Gastrocnemius medialis (tissue), 4 donors: Measurements from ENCODE around the gene ADD3. TPM values are rescaled to one million over a fixed set of nuclear protein-coding genes. Genes with fewer than 3 reads are reported as not detected.
"Not testable (repeated sequence)": the region's sequence is repeated elsewhere in the genome, so short reads cannot be mapped to it uniquely, and the experiment has no call there.

Source experiments
- ATAC-seq, 2 donors: fragments of 150-250 bp; one replicate each; pipeline ENCODE4 v1.9.1; 2016
- DNase-seq, 2 donors: peaks; one replicate each; pipeline ENCODE4 v3.0.0-alpha.2; 2019
- H3K27ac ChIP-seq, 4 donors: fragments of 200-600 bp; sonication (generic); 1 replicate in 1 of 4; 2 replicates in 3 of 4; pipeline ENCODE4 v1.5.1; 2016 to 2018; ENCODE audit warnings: mild to moderate bottlenecking in 2 of 4, moderate library complexity in 1 of 4
- H3K27me3 ChIP-seq, 3 donors: fragments of 200-600 bp; sonication (generic) in 2 of 3; 1 replicate in 1 of 3; 2 replicates in 2 of 3; pipeline versions ENCODE4 v1.5.1 to v1.6.0; 2016 to 2019; ENCODE audit warnings: mild to moderate bottlenecking in 1 of 3, moderate library complexity in 1 of 3
- H3K36me3 ChIP-seq, 2 donors: fragments of 200-600 bp; sonication (generic) in 1 of 2; one replicate each; pipeline ENCODE4 v1.5.1; 2017 to 2018
- H3K4me1 ChIP-seq, 2 donors: fragments of 200-600 bp; sonication (generic) in 1 of 2; one replicate each; pipeline ENCODE4 v1.5.1; 2016 to 2017; ENCODE audit warnings: mild to moderate bottlenecking in 2 of 2
- H3K4me3 ChIP-seq, 4 donors: fragments of 200-600 bp; sonication (generic) in 3 of 4; 1 replicate in 1 of 4; 2 replicates in 3 of 4; pipeline ENCODE4 v1.5.1; 2016 to 2019; ENCODE audit warnings: mild to moderate bottlenecking in 2 of 4
- H3K9me3 ChIP-seq, 3 donors: fragments of 200-600 bp; sonication (generic) in 2 of 3; 1 replicate in 1 of 3; 2 replicates in 2 of 3; pipeline ENCODE4 v1.5.1; 2016 to 2019
- POLR2A ChIP-seq, 2 donors: fragments of 450-650 bp; IDR thresholded peaks; one replicate each; pipeline ENCODE4 v1.6.1; 2017; ENCODE audit warnings: antibody characterized with exemption in 2 of 2, mild to moderate bottlenecking in 2 of 2, moderate library complexity in 2 of 2
- in situ Hi-C, 4 donors: fragments of 200-750 bp; cut with MboI; loops; one replicate each; pipeline versions ENCODE4 v1.15.0 to v1.8.0; 2017; ENCODE audit warnings: low sequenced_read_pairs in 4 of 4
- intact Hi-C: fragments of 100-400 bp; cut with DNase I; formaldehyde crosslinking; loops from one replicate; pipeline ENCODE4 v1.15.1; 2023; ENCODE audit warnings: low total_unique reads
- total RNA-seq, 4 donors: library from RNA; depleted of rRNA; stranded (reverse); fragments of >200 nt; gene quantifications; one replicate each; pipeline versions ENCODE4 v1.1.0 to v1.2.3, GENCODE V29; 2016
- TF ChIP-seq, protein P1 (sequence below), 5 experiments: fragments of 450-650 bp in 3 of 5; fragments of 200-600 bp in 2 of 5; sonication (generic) in 2 of 5; IDR thresholded peaks in 4 of 5; conservative IDR thresholded peaks in 1 of 5; 1 replicate in 4 of 5; 2 replicates in 1 of 5; pipeline ENCODE4 v1.5.1; 2016 to 2019; ENCODE audit warnings: antibody characterized with exemption in 5 of 5, mild to moderate bottlenecking in 3 of 5, moderate library complexity in 3 of 5

The ADD3 gene
- total RNA-seq, 4 donors from 2014 or later = 16.0 to 31.3 (median 18.4) TPM

DNA sequence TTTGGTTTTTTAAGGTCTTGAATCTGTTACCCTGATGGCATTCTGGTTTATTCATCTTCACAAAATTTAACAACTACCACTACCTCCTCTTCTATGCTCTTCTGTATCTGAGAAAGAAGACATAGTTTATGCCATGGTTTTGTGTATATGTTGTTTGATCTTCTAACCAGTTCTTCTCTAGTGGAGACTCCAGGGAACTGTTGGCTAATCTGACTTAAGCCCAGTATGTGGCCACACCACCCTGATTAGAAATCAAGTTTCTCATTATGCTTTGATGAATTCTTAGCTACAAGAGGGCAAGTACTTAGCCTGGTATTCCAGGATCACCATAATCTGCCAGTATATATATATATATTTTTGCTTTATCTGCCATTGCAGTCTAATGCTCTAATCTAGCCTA is 100.1 kb downstream of the ADD3 start:
- ATAC-seq = no peak
- TF ChIP-seq, protein P1, sequence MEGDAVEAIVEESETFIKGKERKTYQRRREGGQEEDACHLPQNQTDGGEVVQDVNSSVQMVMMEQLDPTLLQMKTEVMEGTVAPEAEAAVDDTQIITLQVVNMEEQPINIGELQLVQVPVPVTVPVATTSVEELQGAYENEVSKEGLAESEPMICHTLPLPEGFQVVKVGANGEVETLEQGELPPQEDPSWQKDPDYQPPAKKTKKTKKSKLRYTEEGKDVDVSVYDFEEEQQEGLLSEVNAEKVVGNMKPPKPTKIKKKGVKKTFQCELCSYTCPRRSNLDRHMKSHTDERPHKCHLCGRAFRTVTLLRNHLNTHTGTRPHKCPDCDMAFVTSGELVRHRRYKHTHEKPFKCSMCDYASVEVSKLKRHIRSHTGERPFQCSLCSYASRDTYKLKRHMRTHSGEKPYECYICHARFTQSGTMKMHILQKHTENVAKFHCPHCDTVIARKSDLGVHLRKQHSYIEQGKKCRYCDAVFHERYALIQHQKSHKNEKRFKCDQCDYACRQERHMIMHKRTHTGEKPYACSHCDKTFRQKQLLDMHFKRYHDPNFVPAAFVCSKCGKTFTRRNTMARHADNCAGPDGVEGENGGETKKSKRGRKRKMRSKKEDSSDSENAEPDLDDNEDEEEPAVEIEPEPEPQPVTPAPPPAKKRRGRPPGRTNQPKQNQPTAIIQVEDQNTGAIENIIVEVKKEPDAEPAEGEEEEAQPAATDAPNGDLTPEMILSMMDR (IDR thresholded peaks at IDR 0.05 in 4 of 5, conservative IDR thresholded peaks at IDR 0.05 in 1 of 5) = no peak
- TF ChIP-seq POLR2A (IDR thresholded peaks at IDR 0.05) = no peak
- Histone ChIP-seq H3K27me3 (no peaks in the 10 kb centered on the region), H3K9me3 (no peaks in the 10 kb centered on the region), H3K27ac (no peak overlapping the region), H3K36me3 (no peaks in the 10 kb centered on the region), H3K4me3 (no peak overlapping the region), H3K4me1 (no peaks in the 10 kb centered on the region)
- intact Hi-C loops (no loop called here), in situ Hi-C loops (no loop called here)
- DNase-seq = no peak

DNA sequence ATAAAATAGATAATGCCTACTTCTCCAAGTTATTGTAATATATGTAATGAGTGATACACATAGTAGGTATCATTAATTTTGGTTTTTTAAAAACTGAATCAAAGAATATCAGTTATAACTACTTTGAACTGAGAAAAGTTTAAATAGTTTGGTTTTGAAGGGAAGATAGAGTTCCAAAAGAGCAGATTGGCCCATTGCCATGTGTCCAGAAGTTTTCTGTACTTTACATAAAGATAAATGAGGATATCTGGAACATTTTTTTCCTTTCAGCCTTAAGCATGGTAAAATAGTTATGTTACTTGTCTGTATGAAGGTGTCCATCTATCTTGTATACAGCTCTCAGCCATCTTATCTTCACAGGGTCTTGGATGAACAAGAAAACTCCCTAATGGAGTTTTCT is 101.7 kb downstream of the ADD3 start:
- intact Hi-C loops (no loop called here), in situ Hi-C loops (no loop called here)
- Histone ChIP-seq H3K4me3 (no peak overlapping the region), H3K9me3 (no peaks in the 10 kb centered on the region), H3K36me3 (no peaks in the 10 kb centered on the region), H3K27me3 (no peaks in the 10 kb centered on the region), H3K27ac (no peak overlapping the region), H3K4me1 (no peaks in the 10 kb centered on the region)
- ATAC-seq (no peak), DNase-seq (no peak)
- TF ChIP-seq POLR2A (IDR thresholded peaks at IDR 0.05) = no peak

DNA sequence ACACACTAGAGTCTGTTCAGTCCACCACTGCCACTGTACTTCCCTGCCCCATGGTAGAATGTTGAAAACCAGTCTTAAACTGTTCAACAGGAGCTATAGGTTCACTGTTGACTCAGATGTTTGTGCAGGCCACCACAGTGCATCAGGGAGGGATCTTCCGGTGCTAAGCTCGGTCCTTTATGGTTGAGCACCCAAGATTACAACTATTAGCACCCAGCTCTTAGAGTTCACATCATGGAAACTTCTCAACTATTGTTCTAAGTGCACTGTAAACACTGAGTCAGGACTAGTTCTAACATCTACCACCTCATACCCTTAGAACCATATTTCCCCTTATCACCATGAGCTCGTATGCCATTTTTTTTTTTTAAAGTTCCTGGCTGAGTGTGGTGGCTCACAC is 102.6 kb downstream of the ADD3 start:
- Histone ChIP-seq H3K4me3 (no peak overlapping the region), H3K27ac (no peak overlapping the region), H3K9me3 (no peaks in the 10 kb centered on the region), H3K27me3 (no peaks in the 10 kb centered on the region), H3K36me3 (no peaks in the 10 kb centered on the region), H3K4me1 (no peaks in the 10 kb centered on the region)
- TF ChIP-seq, protein P1 (IDR thresholded peaks at IDR 0.05 in 4 of 5, conservative IDR thresholded peaks at IDR 0.05 in 1 of 5) = no peak
- no peak for TF ChIP-seq POLR2A (IDR thresholded peaks at IDR 0.05)
- ATAC-seq (no peak), DNase-seq (no peak)
- in situ Hi-C loops (loop anchor here in 1 of 4 donors (10.0 kb wide), 1 partner anchor 226 kb away; no protein-coding TSS in a partner anchor), intact Hi-C loops (no loop called here)

DNA sequence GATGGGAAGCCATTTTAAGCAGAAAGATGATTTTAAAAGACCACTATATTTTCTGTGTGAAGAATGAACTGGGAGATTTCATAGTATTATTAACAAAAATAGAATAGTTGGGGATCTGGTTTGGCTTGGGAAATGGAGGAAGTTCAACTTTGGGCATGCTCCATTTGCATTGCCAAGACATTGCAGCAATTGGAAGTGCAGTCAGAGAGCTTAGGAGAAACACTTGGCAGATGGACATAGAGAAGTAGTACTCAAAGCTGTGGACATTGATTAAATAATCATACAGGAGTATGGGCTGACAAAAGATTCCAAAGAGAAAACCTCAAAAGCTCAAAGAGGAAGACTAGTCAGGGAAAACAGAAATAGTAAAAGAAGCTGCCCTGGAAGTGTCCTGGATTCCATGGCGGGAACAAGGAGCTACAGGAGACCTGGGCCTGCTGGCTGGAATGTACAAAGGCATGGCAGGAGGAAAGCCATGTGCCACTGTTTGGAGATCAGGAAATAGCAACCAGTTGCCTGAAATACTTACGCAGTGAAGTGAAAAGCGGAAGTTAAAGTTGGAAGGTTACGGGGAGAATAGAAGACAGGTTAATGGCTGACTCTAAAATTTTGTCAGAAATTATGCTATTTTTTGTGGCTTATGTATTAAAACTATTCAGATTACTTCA is 106.0 kb downstream of the ADD3 start:
- DNase-seq (no peak), ATAC-seq (no peak)
- Histone ChIP-seq H3K4me1 (peaks cover 0 to under 1% of the 10 kb centered on the region in 2 donors), H3K4me3 (no peak overlapping the region), H3K9me3 (no peaks in the 10 kb centered on the region), H3K27me3 (no peaks in the 10 kb centered on the region), H3K27ac (no peak overlapping the region), H3K36me3 (no peaks in the 10 kb centered on the region)
- in situ Hi-C loops = loop anchor here in 1 of 4 donors (10.0 kb wide), 1 partner anchor 229 kb away; no protein-coding TSS in a partner anchor
- intact Hi-C loops = no loop called here
- TF ChIP-seq, protein P1 (IDR thresholded peaks at IDR 0.05 in 4 of 5, conservative IDR thresholded peaks at IDR 0.05 in 1 of 5) = no peak
- TF ChIP-seq POLR2A (IDR thresholded peaks at IDR 0.05) = no peak

DNA sequence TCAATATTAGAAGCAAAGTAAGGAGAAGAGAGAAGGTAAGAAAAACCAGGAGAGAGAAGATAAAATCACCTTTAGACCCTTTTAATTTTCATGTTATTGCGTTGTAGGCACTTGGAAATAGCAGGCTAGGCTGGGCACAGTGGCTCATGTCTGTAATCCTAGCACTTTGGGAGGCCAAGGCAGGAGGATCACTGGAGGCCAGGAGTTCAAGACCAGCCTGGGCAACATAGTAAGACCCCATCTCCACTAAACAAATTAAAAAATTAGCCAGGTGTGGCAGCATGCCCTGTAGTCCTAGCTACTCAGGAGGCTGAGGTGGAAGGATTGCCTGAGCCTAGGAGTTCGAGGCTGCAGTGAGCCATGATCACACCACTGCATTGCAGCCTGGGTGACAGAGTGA is 106.9 kb downstream of the ADD3 start:
- H3K27ac ChIP-seq, H3K9me3 ChIP-seq, H3K36me3 ChIP-seq, ATAC-seq, H3K4me3 ChIP-seq, intact Hi-C loops, DNase-seq, H3K27me3 ChIP-seq, H3K4me1 ChIP-seq: not testable (repeated sequence)
- in situ Hi-C loops = loop anchor here in 1 of 4 donors (10.0 kb wide), 1 partner anchor 230 kb away; no protein-coding TSS in a partner anchor
